ENCODE measurements around the gene SGIP1. TPM values are rescaled to one million over a fixed set of nuclear protein-coding genes. Genes with fewer than 3 reads are reported as not detected.

SGIP1 gene
- total RNA-seq, 6 experiments from 2014 or later = 0.09 to 1.3 (median 1.1) TPM; not detected in 1

- 61% methylated on average over 2 of the region's 2 CpGs for WGBS (ENCODE audit: insufficient coverage, low coverage, low lambda C conversion rate, missing lambda C conversion rate)
- intact Hi-C loops (cut with DNase I) = no loop called here
- H3K9me3 ChIP-seq = no peaks in the 10 kb centered on the region
- DNase-seq = no peak
- H3K4me1 ChIP-seq = no peaks in the 10 kb centered on the region
- no peak overlapping the region for H3K4me3 ChIP-seq
- ATAC-seq = no peak
- no peak for TF ChIP-seq CTCF (IDR thresholded peaks at IDR 0.05)
- TF ChIP-seq POLR2A (IDR thresholded peaks at IDR 0.05) = no peak
- no peaks in the 10 kb centered on the region for H3K27me3 ChIP-seq
- H3K27ac ChIP-seq = no peak overlapping the region
- H3K36me3 ChIP-seq = no peaks in the 10 kb centered on the region
These were observed 118.6 kb downstream of the SGIP1 start for GRCh38 chr1:66652556-66652955.

GRCh38 chr1:66654643-66655042 is 120.7 kb downstream of the SGIP1 start:
- ATAC-seq = peak in 1 of 4 donors; percentile 33
- intact Hi-C loops (cut with DNase I) = no loop called here
- TF ChIP-seq CTCF (IDR thresholded peaks at IDR 0.05) (no peak), POLR2A (IDR thresholded peaks at IDR 0.05) (no peak)

DNA sequence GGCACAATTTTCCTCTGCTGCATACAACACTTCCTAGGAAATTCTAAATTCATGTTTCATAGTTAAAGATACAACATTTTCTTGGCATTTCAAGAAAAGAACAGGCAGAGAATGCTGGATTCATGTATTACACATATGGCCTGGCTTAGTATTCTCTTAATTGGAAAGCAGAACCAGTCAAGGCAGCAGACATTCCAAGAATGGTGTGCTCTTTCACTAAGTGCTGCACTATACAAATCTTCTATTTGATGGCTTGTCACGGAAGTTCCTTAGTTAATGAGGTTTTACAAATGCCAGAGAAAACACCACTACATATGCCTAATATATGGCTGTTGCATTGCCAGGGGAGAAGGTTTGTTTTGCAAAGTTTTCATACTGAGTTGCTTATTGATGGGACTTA is 137.5 kb downstream of the SGIP1 start:
- H3K4me3 ChIP-seq = no peak overlapping the region
- ATAC-seq (no peak), DNase-seq (no peak)
- H3K9me3 ChIP-seq = no peaks in the 10 kb centered on the region
- TF ChIP-seq CTCF (IDR thresholded peaks at IDR 0.05) (no peak), POLR2A (IDR thresholded peaks at IDR 0.05) (no peak)
- WGBS (ENCODE audit: insufficient coverage, low coverage, low lambda C conversion rate, missing lambda C conversion rate) = 60% methylated on average over 1 of the region's 1 CpG
- intact Hi-C loops (cut with DNase I) = no loop called here
- H3K27me3 ChIP-seq = no peaks in the 10 kb centered on the region
- no peaks in the 10 kb centered on the region for H3K4me1 ChIP-seq
- H3K36me3 ChIP-seq = no peaks in the 10 kb centered on the region
- H3K27ac ChIP-seq = no peak overlapping the region

More at GRCh38 chr1:66654643-66655042, 120.7 kb downstream of the SGIP1 start:
- no peaks in the 10 kb centered on the region for H3K36me3 ChIP-seq
- H3K27me3 ChIP-seq = no peaks in the 10 kb centered on the region
- H3K9me3 ChIP-seq = no peaks in the 10 kb centered on the region
- H3K4me3 ChIP-seq = no peak overlapping the region
- no peaks in the 10 kb centered on the region for H3K4me1 ChIP-seq
- DNase-seq = no peak
- no peak overlapping the region for H3K27ac ChIP-seq

- intact Hi-C loops (cut with DNase I) = no loop called here
- WGBS (ENCODE audit: insufficient coverage, low coverage, low lambda C conversion rate, missing lambda C conversion rate) = 73% methylated on average over 3 of the region's 3 CpGs
- H3K36me3 ChIP-seq = no peaks in the 10 kb centered on the region
- H3K9me3 ChIP-seq = no peaks in the 10 kb centered on the region
- no peaks in the 10 kb centered on the region for H3K4me1 ChIP-seq
- no peak overlapping the region for H3K27ac ChIP-seq
- DNase-seq (no peak), ATAC-seq (no peak)
- H3K27me3 ChIP-seq = no peaks in the 10 kb centered on the region
- H3K4me3 ChIP-seq = no peak overlapping the region
- TF ChIP-seq POLR2A (IDR thresholded peaks at IDR 0.05) (no peak), CTCF (IDR thresholded peaks at IDR 0.05) (no peak)
These were observed 142.8 kb downstream of the SGIP1 start for GRCh38 chr1:66676613-66677298.

GRCh38 chr1:66678146-66678545 is 144.2 kb downstream of the SGIP1 start:
- intact Hi-C loops (cut with DNase I) = no loop called here
- Histone ChIP-seq H3K27me3 (no peaks in the 10 kb centered on the region), H3K36me3 (no peaks in the 10 kb centered on the region), H3K27ac (no peak overlapping the region), H3K4me1 (no peaks in the 10 kb centered on the region), H3K4me3 (no peak overlapping the region), H3K9me3 (no peaks in the 10 kb centered on the region)
- DNase-seq (no peak), ATAC-seq (no peak)
- WGBS (ENCODE audit: insufficient coverage, low coverage, low lambda C conversion rate, missing lambda C conversion rate) = 88% methylated on average over 1 of the region's 1 CpG
- TF ChIP-seq CTCF (IDR thresholded peaks at IDR 0.05) = no peak
- TF ChIP-seq POLR2A (IDR thresholded peaks at IDR 0.05) = no peak
